HEK293 (cell line): ENCODE results near the gene NELFB.

Experiments used
- ELK4 ChIP-seq: IDR thresholded peaks from 2 replicates; pipeline ENCODE4 v1.6.1; 2011; ENCODE audit warnings: mild to moderate bottlenecking, low read depth, low read length, borderline replicate concordance
- GLIS2 ChIP-seq: fragments of 450-650 bp; formaldehyde crosslinking; IDR thresholded peaks from 2 replicates; pipeline ENCODE4 v1.5.1; 2016; ENCODE audit warnings: missing biosample characterization, missing genetic modification characterization
- KLF8 ChIP-seq: fragments of 450-650 bp; formaldehyde crosslinking; IDR thresholded peaks from 2 replicates; pipeline ENCODE4 v1.5.1; 2016; ENCODE audit warnings: missing biosample characterization, missing genetic modification characterization
- SETDB1 ChIP-seq: IDR thresholded peaks from one replicate; pipeline ENCODE4 v1.6.1; 2017; ENCODE audit warnings: mild to moderate bottlenecking, low read length, moderate library complexity, mixed read lengths; ENCODE audit not compliant: insufficient read length
- SP7 ChIP-seq: fragments of 450-650 bp; formaldehyde crosslinking; IDR thresholded peaks from 2 replicates; pipeline ENCODE4 v1.5.1; 2016; ENCODE audit warnings: missing biosample characterization, missing genetic modification characterization
- ZBTB44 ChIP-seq: fragments of 450-650 bp; IDR thresholded peaks from 2 replicates; pipeline ENCODE4 v1.5.1; 2018; ENCODE audit warnings: missing biosample characterization, mild to moderate bottlenecking, missing genetic modification characterization
- ZBTB7A ChIP-seq: fragments of 450-650 bp; formaldehyde crosslinking; IDR thresholded peaks from 2 replicates; pipeline ENCODE4 v1.5.1; 2016; ENCODE audit warnings: low read depth, missing biosample characterization, missing genetic modification characterization
- ZFP69B ChIP-seq: fragments of 450-650 bp; formaldehyde crosslinking; IDR thresholded peaks from 2 replicates; pipeline ENCODE4 v1.5.1; 2016; ENCODE audit warnings: missing biosample characterization, missing genetic modification characterization
- ZNF121 ChIP-seq: fragments of 450-650 bp; formaldehyde crosslinking; IDR thresholded peaks from 2 replicates; pipeline ENCODE4 v1.5.1; 2016; ENCODE audit warnings: missing biosample characterization, missing genetic modification characterization
- ZNF18 ChIP-seq: fragments of 450-650 bp; formaldehyde crosslinking; IDR thresholded peaks from 2 replicates; pipeline ENCODE4 v1.5.1; 2016; ENCODE audit warnings: missing biosample characterization, missing genetic modification characterization
- ZNF184 ChIP-seq: fragments of 450-650 bp; IDR thresholded peaks from 2 replicates; pipeline ENCODE4 v1.5.1; 2018; ENCODE audit warnings: missing biosample characterization, mild to moderate bottlenecking, missing genetic modification characterization
- ZNF202 ChIP-seq: fragments of 450-650 bp; formaldehyde crosslinking; IDR thresholded peaks from 2 replicates; pipeline ENCODE4 v1.5.1; 2016; ENCODE audit warnings: missing biosample characterization, missing genetic modification characterization, borderline replicate concordance
- ZNF280C ChIP-seq: fragments of 450-650 bp; formaldehyde crosslinking; IDR thresholded peaks from 2 replicates; pipeline ENCODE4 v1.5.1; 2016; ENCODE audit warnings: missing biosample characterization, missing genetic modification characterization
- ZNF433 ChIP-seq: fragments of 450-650 bp; formaldehyde crosslinking; IDR thresholded peaks from 2 replicates; pipeline ENCODE4 v1.5.1; 2016; ENCODE audit warnings: missing biosample characterization, missing genetic modification characterization, low read depth
- ZNF488 ChIP-seq: fragments of 450-650 bp; formaldehyde crosslinking; IDR thresholded peaks from 2 replicates; pipeline ENCODE4 v1.5.1; 2016; ENCODE audit warnings: missing biosample characterization, missing genetic modification characterization
- ZNF610 ChIP-seq: fragments of 450-650 bp; formaldehyde crosslinking; IDR thresholded peaks from 2 replicates; pipeline ENCODE4 v1.5.1; 2016; ENCODE audit warnings: missing biosample characterization, missing genetic modification characterization, borderline replicate concordance
- ZNF626 ChIP-seq: fragments of 450-650 bp; sonication (Bioruptor Pico); formaldehyde crosslinking; IDR thresholded peaks from 2 replicates; pipeline ENCODE4 v1.5.1; 2018; ENCODE audit warnings: missing biosample characterization, missing genetic modification characterization, inconsistent platforms
- ZNF654 ChIP-seq: fragments of 450-650 bp; formaldehyde crosslinking; IDR thresholded peaks from 2 replicates; pipeline ENCODE4 v1.5.1; 2016; ENCODE audit warnings: low read depth, missing biosample characterization, missing genetic modification characterization
- ZNF747 ChIP-seq: fragments of 450-650 bp; formaldehyde crosslinking; IDR thresholded peaks from 2 replicates; pipeline ENCODE4 v1.5.1; 2016; ENCODE audit warnings: missing biosample characterization, missing genetic modification characterization
- ZNF792 ChIP-seq: fragments of 450-650 bp; formaldehyde crosslinking; IDR thresholded peaks from 2 replicates; pipeline ENCODE4 v1.5.1; 2016; ENCODE audit warnings: missing biosample characterization, missing genetic modification characterization
- TF ChIP-seq, protein P1 (sequence below): fragments of 450-650 bp; formaldehyde crosslinking; IDR thresholded peaks from 2 replicates; pipeline ENCODE4 v1.5.1; 2016; ENCODE audit warnings: missing biosample characterization, missing genetic modification characterization
- TF ChIP-seq, protein P2 (sequence below): fragments of 450-650 bp; formaldehyde crosslinking; conservative IDR thresholded peaks from 2 replicates; pipeline ENCODE4 v1.5.1; 2016; ENCODE audit warnings: low read depth, missing biosample characterization, missing genetic modification characterization

Gene NELFB

DNA sequence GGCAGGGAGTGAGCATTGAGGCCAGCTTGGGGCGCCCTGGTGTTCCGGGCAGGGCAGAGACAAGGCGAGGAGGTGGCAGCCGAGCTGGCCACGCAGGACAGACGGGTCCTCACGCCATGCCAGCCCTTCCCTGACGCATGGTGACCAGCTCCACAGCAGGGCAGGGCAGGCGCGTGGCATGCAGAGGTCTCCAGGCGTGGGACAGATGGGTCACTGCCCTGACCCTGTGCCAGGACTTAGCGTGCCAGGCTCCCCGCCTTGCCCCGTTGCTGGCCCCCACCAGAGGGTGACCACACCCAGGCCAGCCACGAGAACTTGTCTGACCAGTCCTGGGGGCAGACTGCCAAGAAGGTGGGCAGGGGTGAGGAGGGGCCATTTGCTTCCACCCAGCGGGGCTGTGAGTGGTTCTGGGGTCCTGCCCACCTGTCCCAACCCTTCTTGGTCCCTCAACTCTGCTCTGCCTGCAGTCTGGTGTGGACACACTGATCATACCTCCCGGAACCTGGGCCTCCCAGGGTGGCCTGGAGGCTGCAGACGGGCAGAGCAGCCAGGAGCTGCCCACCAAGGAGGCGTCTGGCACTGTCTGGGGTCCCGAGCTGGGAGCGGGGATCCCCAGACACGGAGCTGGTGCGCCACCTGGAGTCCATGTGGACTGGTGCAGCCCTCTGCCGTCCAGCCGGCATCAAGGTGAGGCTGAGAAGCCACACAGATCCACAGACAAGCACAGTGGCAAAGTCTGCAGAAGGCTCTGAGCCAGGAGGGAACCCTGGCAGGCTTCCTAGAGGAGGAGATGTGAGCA is 27.9 kb upstream of the NELFB start, which contains the start of gene RNF224 (continued):
- TF ChIP-seq ZNF280C (tag by site-specific recombination), result no peak
- no peak for TF ChIP-seq ZNF792 (tag by site-specific recombination)
- no peak for TF ChIP-seq ZBTB44 (tag by site-specific recombination)
- no peak for TF ChIP-seq SETDB1
- no peak for TF ChIP-seq ELK4
- TF ChIP-seq, protein P1, sequence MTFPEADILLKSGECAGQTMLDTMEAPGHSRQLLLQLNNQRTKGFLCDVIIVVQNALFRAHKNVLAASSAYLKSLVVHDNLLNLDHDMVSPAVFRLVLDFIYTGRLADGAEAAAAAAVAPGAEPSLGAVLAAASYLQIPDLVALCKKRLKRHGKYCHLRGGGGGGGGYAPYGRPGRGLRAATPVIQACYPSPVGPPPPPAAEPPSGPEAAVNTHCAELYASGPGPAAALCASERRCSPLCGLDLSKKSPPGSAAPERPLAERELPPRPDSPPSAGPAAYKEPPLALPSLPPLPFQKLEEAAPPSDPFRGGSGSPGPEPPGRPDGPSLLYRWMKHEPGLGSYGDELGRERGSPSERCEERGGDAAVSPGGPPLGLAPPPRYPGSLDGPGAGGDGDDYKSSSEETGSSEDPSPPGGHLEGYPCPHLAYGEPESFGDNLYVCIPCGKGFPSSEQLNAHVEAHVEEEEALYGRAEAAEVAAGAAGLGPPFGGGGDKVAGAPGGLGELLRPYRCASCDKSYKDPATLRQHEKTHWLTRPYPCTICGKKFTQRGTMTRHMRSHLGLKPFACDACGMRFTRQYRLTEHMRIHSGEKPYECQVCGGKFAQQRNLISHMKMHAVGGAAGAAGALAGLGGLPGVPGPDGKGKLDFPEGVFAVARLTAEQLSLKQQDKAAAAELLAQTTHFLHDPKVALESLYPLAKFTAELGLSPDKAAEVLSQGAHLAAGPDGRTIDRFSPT (tag by site-specific recombination), result peak; percentile 79
- TF ChIP-seq ZNF654 (tag by site-specific recombination), result peak; percentile 74
- no peak for TF ChIP-seq ZBTB7A (tag by site-specific recombination)
- no peak for TF ChIP-seq ZNF202
- TF ChIP-seq ZNF433 (tag by site-specific recombination), result no peak
- TF ChIP-seq ZFP69B (tag by site-specific recombination), result peak; percentile 29; the same call in 1 of the 2 replicates
- peak; percentile 77; the same call in 1 of the 2 replicates for TF ChIP-seq GLIS2
- no peak for TF ChIP-seq ZNF747 (tag by site-specific recombination)
- TF ChIP-seq KLF8 (tag by site-specific recombination), result peak; percentile 51; the same call in 1 of the 2 replicates
- TF ChIP-seq ZNF121 (tag by site-specific recombination), result 0 out of 2 replicates have a peak, but pooled peaks have one; percentile 46
- no peak for TF ChIP-seq ZNF18 (tag by site-specific recombination)
- TF ChIP-seq, protein P2, sequence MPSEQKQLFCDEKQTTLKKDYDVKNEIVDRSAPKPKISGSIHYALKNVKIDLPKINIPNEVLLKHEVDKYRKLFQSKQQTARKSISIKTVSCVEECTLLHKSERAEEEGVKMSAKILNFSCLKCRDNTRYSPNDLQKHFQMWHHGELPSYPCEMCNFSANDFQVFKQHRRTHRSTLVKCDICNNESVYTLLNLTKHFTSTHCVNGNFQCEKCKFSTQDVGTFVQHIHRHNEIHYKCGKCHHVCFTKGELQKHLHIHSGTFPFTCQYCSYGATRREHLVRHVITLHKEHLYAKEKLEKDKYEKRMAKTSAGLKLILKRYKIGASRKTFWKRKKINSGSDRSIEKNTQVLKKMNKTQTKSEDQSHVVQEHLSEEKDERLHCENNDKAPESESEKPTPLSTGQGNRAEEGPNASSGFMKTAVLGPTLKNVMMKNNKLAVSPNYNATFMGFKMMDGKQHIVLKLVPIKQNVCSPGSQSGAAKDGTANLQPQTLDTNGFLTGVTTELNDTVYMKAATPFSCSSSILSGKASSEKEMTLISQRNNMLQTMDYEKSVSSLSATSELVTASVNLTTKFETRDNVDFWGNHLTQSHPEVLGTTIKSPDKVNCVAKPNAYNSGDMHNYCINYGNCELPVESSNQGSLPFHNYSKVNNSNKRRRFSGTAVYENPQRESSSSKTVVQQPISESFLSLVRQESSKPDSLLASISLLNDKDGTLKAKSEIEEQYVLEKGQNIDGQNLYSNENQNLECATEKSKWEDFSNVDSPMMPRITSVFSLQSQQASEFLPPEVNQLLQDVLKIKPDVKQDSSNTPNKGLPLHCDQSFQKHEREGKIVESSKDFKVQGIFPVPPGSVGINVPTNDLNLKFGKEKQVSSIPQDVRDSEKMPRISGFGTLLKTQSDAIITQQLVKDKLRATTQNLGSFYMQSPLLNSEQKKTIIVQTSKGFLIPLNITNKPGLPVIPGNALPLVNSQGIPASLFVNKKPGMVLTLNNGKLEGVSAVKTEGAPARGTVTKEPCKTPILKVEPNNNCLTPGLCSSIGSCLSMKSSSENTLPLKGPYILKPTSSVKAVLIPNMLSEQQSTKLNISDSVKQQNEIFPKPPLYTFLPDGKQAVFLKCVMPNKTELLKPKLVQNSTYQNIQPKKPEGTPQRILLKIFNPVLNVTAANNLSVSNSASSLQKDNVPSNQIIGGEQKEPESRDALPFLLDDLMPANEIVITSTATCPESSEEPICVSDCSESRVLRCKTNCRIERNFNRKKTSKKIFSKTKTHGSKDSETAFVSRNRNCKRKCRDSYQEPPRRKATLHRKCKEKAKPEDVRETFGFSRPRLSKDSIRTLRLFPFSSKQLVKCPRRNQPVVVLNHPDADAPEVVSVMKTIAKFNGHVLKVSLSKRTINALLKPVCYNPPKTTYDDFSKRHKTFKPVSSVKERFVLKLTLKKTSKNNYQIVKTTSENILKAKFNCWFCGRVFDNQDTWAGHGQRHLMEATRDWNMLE (tag by site-specific recombination), result no peak
- TF ChIP-seq ZNF610 (tag by site-specific recombination), result no peak
- TF ChIP-seq ZNF184, result no peak
- TF ChIP-seq SP7, result peak; percentile 17; the same call in 1 of the 2 replicates
- no peak for TF ChIP-seq ZNF488 (tag by site-specific recombination)
- no peak for TF ChIP-seq ZNF626 (tag by site-specific recombination)
